ENCODE measurements around the gene SLMAP.

- TF ChIP-seq MXI1 (IDR thresholded peaks at IDR 0.05; ENCODE audit: low read depth, low read length) (no peak), POLR2AphosphoS5 (IDR thresholded peaks at IDR 0.05; ENCODE audit: low read depth, low read length) (no peak), EP300 (IDR thresholded peaks at IDR 0.05; ENCODE audit: borderline replicate concordance in 1 of 2, low read depth in 1 of 2, low read length in 1 of 2) (no peak), YY1 (IDR thresholded peaks at IDR 0.05; ENCODE audit: low read depth) (no peak), IRF3 (IDR thresholded peaks at IDR 0.05; ENCODE audit: low read depth, low read length) (no peak), JUND (IDR thresholded peaks at IDR 0.05) (no peak), USF1 (IDR thresholded peaks at IDR 0.05; ENCODE audit: borderline replicate concordance, low read depth) (no peak), TCF12 (IDR thresholded peaks at IDR 0.05) (no peak), ELF1 (IDR thresholded peaks at IDR 0.05) (no peak), MAX (IDR thresholded peaks at IDR 0.05; ENCODE audit: low read depth) (no peak), RAD21 (IDR thresholded peaks at IDR 0.05; ENCODE audit: low read length) (no peak), EZH2phosphoT487 (IDR thresholded peaks at IDR 0.05; ENCODE audit: borderline replicate concordance, low read depth) (no peak)
- TF ChIP-seq, protein P1, sequence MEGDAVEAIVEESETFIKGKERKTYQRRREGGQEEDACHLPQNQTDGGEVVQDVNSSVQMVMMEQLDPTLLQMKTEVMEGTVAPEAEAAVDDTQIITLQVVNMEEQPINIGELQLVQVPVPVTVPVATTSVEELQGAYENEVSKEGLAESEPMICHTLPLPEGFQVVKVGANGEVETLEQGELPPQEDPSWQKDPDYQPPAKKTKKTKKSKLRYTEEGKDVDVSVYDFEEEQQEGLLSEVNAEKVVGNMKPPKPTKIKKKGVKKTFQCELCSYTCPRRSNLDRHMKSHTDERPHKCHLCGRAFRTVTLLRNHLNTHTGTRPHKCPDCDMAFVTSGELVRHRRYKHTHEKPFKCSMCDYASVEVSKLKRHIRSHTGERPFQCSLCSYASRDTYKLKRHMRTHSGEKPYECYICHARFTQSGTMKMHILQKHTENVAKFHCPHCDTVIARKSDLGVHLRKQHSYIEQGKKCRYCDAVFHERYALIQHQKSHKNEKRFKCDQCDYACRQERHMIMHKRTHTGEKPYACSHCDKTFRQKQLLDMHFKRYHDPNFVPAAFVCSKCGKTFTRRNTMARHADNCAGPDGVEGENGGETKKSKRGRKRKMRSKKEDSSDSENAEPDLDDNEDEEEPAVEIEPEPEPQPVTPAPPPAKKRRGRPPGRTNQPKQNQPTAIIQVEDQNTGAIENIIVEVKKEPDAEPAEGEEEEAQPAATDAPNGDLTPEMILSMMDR (IDR thresholded peaks at IDR 0.05) = no peak
- TF ChIP-seq, protein P2, sequence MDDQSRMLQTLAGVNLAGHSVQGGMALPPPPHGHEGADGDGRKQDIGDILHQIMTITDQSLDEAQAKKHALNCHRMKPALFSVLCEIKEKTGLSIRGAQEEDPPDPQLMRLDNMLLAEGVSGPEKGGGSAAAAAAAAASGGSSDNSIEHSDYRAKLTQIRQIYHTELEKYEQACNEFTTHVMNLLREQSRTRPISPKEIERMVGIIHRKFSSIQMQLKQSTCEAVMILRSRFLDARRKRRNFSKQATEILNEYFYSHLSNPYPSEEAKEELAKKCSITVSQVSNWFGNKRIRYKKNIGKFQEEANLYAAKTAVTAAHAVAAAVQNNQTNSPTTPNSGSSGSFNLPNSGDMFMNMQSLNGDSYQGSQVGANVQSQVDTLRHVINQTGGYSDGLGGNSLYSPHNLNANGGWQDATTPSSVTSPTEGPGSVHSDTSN (IDR thresholded peaks at IDR 0.05) = no peak
Measured at GRCh38 chr3:57963811-57964346, 207.8 kb downstream of the SLMAP start.

Measured in SK-N-SH (cell line).